ENCODE results near the gene NFIB.

The NFIB gene

GRCh38 chr9:14313951-14314423, at the start of gene NFIB:
Gene NFIB (minus strand): TSS chr9:14314141. CDS start chr9:14313511, 630 bp downstream.
- no peak for DNase-seq

DNA sequence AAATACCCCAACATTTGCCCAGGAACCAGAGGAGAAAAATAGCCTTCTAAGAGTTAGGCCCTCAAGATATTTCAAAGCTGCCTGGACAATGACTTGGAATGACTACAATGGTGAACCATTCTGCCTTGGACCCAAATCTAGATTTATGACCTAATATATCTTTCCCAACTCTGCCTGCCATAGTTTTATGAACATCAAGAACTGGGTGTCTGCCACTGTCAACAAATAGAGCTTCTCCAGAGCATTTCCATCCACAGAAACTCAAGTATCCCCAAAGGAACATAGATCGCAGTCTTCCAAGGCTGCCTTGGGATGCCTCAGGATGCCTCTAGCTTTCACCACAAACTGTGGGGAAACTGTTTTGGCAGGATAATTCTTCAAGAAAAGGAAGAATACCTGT, 48.2 kb upstream of the NFIB start:
- DNase-seq = no peak

- DNase-seq = no peak
Measured at GRCh38 chr9:14361074-14361473, 47.1 kb upstream of the NFIB start.

GRCh38 chr9:14358523-14358922, 44.6 kb upstream of the NFIB start:
- no peak for DNase-seq

- DNase-seq = no peak
Measured at GRCh38 chr9:14356351-14357265, 42.7 kb upstream of the NFIB start.

- no peak for DNase-seq
Measured at GRCh38 chr9:14354201-14354600, 40.3 kb upstream of the NFIB start.

DNA sequence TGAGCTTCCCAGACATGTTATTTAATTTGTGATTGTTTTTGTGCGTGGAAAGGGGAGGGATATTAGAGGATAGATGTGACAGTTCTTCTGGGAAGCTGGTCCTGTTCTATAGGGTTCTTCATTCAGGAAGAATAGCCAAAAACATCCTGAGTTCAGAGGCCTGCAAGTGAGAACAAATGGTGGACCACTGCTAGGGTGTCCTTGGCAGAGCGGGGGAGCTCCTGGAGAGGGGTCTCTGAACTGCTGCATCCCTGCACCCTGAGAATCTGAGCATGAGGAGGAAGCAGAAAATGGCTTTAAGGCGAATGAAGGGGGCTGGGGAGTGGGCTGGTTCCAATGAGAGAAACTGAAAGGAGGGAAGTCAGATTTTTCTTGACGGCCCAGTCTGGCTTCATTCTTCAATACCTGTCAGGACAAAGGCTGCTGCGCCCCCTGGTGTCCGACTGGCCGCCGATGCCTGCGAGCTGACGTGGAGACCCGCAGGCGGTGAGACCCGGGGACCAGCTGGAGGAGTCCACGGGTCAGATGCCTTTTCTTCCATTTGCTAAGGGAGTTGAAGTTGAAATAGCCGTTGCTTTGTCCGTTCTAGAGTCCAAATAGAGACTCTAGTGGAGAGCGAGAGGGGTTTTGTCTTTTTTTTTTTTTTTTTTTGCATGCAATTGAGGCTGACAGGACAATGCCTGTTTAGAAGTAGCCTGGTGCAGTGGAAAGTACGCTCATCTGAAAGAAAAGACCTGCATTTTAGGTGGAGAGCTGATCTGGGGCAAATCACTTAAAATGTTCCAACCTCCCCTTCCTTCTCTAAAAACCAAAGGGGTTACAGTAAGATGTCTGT, 39.5 kb upstream of the NFIB start:
- peak; percentile 69 for DNase-seq

GRCh38 chr9:14352503-14352902, 38.6 kb upstream of the NFIB start:
- DNase-seq = no peak

DNA sequence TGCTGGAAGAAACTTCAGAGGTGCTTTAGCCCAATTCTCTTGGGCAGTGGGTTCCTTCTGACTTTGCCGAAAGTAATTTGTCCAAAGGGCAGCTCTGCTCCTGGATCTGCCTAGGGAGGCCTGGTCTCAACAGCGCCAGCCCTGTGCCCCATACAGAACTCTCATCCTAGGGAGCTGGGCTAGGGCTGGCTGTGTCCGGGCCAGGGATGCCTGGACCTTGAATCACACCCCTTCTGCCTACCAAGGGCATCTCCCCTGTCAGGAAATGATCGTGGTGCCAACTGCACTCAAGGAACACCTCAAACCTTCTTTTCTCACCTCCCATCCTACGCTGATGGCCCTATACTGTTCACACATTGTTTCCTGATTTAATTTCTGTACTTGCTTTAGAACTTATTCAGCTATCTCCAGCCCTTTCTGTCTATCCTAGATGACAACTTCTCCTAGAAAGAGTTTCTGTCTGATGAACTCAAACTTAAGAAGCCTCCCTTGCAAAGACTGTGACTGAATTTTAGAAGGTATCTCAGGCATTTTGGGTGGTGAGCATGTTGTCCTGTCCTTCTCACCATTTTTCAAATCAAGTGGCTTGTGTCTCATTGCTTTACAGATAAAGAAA, 37.4 kb upstream of the NFIB start:
- no peak for DNase-seq

- no peak for DNase-seq
Measured at GRCh38 chr9:14350754-14351153, 36.8 kb upstream of the NFIB start.

DNA sequence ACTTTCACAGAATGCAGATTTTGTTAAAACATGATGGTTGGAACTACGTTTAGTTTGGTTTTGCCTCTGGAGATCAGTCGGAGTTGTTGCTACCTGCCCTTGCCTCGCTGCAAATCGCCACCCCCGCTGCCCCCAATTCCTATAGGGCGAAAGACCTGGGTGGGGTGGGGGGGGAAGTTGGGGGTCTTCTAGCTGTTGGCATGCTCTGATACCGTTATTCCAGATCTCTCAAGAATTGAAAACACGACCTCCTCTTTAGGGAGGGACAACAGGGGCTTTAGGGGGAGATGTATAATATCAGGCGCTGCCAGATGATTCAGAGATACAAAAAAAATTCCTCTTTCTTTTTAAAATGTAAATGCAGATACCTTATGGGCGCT, 36.4 kb upstream of the NFIB start:
- DNase-seq = no peak

GRCh38 chr9:14349447-14350348, 35.8 kb upstream of the NFIB start:
- DNase-seq = no peak

DNA sequence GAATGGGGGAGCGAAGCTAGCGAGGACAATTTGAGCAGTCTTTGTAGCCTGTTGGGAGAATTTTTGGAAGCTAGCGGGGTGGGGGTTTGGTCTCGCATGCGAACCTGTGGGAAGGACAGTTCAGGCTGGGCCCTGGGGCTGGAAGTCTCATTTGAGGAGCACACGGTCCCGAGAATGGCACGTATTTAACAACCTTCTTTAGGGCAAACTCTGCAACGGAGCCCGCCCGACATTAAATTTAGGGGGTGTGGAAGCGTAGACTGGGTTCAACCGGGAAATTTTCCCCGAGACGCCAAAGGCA, 35.2 kb upstream of the NFIB start:
- no peak for DNase-seq

- DNase-seq = no peak
Measured at GRCh38 chr9:14348373-14349145, 34.6 kb upstream of the NFIB start.

GRCh38 chr9:14348123-14348372, 34.1 kb upstream of the NFIB start:
- DNase-seq = no peak

DNA sequence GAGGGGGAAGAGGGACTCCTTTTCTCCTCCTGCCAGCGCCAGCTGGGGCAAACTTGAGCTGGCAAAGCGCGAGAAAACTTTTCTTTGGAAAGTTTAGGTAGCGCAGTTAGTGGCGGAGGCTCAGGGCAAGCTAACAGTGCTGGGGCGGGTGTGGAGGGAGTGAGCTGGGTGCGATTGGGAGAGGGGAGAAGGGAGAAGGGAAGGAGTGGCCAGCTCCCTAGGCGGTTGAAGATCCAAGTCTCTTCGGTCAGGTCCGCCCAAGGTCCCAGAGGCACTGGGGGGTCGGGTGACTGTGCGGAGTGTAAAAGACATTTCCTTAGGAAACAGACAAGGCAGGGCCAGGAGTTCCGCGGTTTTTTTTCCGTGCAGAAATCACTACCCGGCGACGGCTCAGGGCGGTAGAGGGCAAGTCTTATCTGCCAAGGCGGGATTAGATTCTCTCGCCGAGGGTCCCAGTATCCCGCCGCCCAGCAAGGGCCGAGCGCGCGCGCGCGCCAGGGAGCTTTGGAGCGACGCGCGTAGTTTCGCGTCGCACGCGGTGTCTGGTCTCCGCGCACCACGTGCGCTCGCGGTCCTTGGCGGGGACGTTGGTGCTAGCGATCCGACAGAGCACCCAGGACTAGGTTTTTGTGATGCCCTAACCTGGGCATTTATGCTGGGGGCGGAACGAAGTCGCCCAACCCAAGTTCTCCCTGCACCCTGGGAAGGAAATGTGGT, 33.6 kb upstream of the NFIB start:
- no peak for DNase-seq

GRCh38 chr9:14346811-14347405, 33.0 kb upstream of the NFIB start:
- DNase-seq = no peak

GRCh38 chr9:14346231-14346791, 32.4 kb upstream of the NFIB start:
- DNase-seq = no peak

DNA sequence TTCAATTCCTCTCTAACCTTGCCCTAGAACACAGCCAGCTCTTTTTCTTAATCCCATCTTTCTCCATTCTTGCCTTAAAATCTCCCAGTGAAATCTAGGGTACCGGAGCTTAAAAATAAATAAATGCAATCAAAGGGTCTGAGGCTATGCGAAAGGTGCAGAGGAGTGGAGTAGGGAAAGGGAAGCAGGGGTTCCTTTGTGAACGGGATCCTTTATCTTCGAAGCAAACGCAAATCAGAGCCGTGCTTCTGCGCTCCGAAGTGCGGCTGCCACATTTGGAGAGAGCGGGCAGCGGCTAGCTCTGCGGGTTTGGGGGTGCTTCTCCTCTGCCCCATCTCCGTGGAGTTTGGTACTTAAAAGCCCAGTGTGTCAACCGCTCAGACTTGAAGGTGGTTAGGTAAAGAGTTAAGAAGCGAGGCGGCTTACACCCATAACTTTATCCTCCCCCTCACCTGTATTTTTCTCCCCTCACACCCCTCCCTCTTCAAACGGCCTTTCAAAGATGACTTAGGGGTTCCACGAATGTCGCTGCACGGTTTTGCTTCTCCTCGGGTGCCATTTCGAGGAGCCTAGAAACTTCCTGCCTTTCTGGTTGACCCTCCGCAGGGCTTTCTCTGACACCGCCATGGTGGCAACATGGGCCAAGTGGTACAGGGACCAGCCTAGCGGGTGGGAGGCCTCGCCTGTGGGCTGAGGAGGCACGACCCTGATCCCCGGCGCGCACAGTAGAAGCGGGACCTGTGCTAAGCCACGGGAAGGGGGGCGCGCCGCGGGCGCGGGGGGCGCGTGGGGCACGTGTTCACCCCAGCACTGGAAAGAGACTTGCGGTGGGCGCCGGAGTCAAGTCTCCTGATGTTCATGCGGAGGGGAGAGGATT, 31.7 kb upstream of the NFIB start:
- DNase-seq = no peak

DNA sequence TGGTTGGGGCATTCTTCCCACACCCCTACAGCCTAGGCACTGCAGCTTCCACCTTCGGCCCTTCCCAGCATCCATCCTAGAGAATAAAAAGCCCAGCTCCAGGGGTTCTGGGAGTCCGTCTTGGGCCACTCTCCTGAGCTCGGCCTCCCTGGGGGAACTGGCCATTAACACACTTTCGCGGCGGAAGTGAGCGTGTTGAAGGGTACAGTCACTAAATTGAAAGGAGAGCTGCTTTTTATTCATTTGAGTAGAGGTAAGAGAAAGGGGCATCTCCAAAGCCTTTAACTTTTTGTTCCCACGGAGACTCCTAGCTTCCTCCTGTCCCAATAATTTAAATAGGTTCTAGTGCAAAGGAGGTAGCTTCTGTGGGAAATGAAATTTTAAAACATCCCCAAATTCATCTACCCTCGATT, 31.0 kb upstream of the NFIB start:
- no peak for DNase-seq
